Retina (tissue), 1 donor: ENCODE measurements around the gene PADI1.
"Not testable (repeated sequence)": the region's sequence is repeated elsewhere in the genome, so short reads cannot be mapped to it uniquely, and the experiment has no call there.

Experiments
- DNase-seq: peaks from one replicate; pipeline ENCODE4 v3.0.0-alpha.2; 2016

PADI1 gene

GRCh38 chr1:17218939-17219338 lies 14.0 kb downstream of the PADI1 start:
- DNase-seq = no peak

GRCh38 chr1:17220287-17220686 lies 15.4 kb downstream of the PADI1 start:
- DNase-seq = no peak

GRCh38 chr1:17222557-17222956 lies 17.6 kb downstream of the PADI1 start:
- no peak for DNase-seq

- DNase-seq = no peak
Observed at GRCh38 chr1:17224434-17224833, 19.5 kb downstream of the PADI1 start.

GRCh38 chr1:17225140-17225539 lies 20.2 kb downstream of the PADI1 start:
- DNase-seq = no peak

- no peak for DNase-seq
Observed at GRCh38 chr1:17227358-17227915, 22.5 kb downstream of the PADI1 start.

GRCh38 chr1:17228619-17229018 lies 23.7 kb downstream of the PADI1 start:
- DNase-seq = no peak

DNA sequence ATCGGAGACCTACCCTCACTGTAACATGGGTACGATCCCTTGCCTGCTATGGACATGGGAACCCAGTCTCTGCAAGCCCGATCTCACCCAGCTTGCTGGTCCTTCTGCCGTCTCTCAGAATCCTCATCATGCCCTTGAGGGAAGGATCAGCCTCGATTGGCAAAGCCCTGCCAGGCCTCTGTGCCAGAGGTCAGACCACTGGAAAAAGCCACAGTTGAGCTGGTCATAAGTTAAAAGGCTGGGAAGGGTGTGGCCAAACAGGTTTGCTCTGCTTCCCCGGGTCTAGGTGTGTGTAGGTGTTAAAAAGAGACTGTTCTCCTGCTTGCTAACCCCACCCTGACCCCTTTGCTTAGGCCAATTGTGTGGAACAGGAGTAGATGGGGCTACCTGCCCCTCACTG lies 24.5 kb downstream of the PADI1 start:
- DNase-seq = no peak

DNA sequence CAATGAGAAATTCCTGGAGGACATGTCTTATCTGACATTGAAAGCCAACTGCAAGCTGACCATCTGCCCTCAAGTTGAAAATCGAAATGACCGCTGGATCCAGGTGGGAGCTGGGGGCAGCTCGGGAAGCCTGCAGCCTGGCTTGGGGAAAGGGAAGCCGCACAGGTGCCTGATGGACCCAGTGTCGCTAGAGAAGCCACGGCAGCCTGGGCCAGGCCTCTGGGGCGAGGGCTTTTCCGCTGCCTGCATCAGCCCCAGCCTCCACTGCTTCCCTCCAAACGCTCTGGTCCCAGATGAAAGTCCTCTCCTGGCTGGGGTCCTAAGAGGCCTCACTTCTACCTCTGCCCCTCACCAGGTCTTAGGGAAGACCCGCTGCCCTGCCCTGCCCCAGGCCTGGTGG lies 25.2 kb downstream of the PADI1 start:
- DNase-seq = no peak

GRCh38 chr1:17230671-17231310 lies 25.9 kb downstream of the PADI1 start:
- no peak for DNase-seq

- no peak for DNase-seq
Observed at GRCh38 chr1:17232759-17233661, 28.1 kb downstream of the PADI1 start.

DNA sequence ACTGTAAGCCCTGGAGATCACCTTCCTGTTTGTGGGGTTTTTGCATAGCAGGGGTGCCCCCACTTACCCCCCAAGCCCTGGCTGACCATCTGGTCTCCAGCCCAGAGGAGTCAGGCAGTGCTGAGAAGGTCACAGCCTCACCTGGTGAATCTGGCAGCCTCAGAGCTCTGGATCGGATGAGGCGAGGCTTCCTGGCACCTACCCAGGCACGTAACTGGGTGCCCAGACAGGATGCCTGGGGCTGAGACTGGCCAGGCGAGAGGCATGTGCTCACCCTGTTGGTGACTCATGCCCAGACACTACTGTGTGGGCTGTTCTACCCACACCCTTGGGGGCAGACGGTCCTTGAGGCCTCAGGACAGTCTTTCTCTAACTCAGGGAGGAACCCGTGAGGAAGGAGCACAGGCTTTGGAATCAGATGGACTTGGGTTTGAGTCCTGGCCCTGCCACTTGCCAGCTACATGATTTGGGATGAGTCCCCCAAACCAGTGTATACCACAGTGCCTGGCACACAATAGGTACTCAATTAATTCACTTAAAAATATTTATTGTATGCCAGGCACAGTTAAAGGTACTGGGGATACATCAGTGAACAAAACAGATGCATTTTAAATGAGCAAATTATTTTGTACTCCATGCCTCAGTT lies 28.9 kb downstream of the PADI1 start:
- DNase-seq = no peak

DNA sequence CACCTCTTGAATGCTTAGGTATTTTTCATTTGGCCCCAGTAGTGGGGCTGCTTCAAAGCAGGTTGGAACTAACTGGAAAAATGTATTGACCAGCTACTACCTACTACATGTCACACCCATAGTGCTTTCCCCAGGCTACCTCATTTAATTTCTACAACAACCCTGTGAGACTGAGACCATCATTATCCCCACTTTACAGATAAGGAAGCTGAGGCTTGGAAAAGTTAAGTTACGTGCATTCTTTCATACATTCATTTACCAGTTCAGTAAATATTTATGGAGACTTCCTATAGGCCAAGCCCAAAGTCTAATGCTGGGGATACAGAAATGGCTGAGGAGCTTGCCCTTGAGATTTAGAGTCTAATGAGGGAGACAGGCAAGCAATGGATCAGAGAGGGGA lies 29.5 kb downstream of the PADI1 start:
- no peak for DNase-seq

DNA sequence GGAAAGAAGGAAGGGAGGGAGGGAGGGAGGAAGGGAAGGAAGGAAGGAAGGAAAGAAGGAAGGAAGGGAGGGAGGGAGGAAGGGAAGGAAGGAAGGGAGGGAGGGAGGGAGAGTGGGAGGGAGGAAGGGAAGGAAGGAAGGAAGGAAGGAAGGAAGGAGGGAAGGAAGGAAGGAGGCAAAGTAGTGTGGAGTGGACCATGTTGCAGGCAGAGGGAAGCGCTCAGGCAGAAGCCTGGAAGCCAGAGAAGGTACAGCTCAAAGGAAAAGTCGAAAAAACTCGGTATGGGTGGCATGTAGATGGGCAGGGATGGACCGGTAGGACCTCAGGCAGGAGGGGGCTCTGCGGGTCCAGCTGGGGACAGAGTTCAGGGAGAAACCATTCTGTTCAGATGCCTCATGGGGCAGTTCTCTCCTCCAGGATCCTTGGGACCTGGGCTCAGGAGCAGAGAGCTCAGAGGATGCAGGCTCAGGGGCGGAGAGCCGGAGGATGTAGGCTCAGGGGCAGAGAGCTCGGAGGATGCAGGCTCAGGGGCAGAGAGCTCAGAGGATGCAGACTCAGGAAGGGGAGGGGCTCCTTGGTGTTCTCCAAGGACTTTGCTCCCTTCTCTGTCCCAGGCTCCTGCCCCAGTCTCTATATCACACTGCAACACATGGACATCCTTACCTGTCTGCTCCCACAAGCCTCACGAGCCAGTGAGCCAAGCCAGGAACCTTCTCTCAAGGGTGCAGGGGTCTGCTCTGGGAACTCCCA lies 30.4 kb downstream of the PADI1 start:
- DNase-seq = no peak

- peak; percentile 83 for DNase-seq
Observed at GRCh38 chr1:17236779-17237560, 32.0 kb downstream of the PADI1 start.

GRCh38 chr1:17237561-17237903 lies 32.6 kb downstream of the PADI1 start:
- DNase-seq = no peak

DNA sequence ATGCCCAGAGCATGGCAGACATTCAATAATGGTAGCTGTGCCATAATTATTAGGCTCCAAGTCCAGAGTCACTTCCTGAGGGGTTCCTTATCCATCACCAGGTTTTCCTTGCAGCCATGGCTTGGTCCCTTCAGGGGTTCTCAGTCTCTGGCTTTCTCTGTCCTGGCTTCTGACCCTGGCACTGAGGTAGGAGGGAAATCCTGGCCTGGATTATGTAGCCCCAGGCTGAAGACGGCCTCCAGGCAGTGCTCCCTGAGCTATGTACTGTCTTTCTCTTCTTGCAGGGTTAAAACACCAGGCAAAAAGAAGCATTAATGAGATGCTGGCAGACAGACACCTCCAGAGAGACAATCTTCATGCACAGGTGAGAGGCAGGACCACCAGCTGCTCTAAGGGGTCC lies 34.5 kb downstream of the PADI1 start:
- peak; percentile 82 for DNase-seq

- not testable (repeated sequence) for DNase-seq
Observed at GRCh38 chr1:17241011-17241779, 36.3 kb downstream of the PADI1 start.

DNA sequence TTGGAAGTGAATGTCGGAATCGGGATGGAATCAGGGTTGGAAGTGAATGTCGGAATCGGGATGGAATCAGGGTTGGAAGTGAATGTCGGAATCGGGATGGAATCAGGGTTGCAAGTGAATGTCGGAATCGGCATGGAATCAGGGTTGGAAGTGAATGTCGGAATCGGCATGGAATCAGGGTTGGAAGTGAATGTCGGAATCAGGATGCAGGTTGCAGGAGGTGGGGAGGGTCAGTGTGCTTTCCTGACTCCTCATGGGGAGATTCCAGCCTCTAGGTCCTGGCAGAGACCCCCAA lies 36.8 kb downstream of the PADI1 start:
- DNase-seq = not testable (repeated sequence)

GRCh38 chr1:17243274-17243673 lies 38.3 kb downstream of the PADI1 start:
- no peak for DNase-seq
